ENCODE results near the gene TLX3.

TLX3 gene

GRCh38 chr5:171314728-171315385, 5.8 kb downstream of the TLX3 start:
- no peak for ATAC-seq
- TF ChIP-seq ZFP3 (CRISPR knock-in tag; IDR thresholded peaks at IDR 0.05) (no peak), GLIS3 (CRISPR knock-in tag; IDR thresholded peaks at IDR 0.05) (no peak), CSRNP3 (CRISPR knock-in tag; IDR thresholded peaks at IDR 0.05) (no peak), ZNF70 (CRISPR knock-in tag; IDR thresholded peaks at IDR 0.05) (no peak), TOX (CRISPR knock-in tag; IDR thresholded peaks at IDR 0.05; ENCODE audit: borderline replicate concordance) (no peak), PPARA (CRISPR knock-in tag; IDR thresholded peaks at IDR 0.05; ENCODE audit: borderline replicate concordance) (no peak)

- TF ChIP-seq ARNTL (CRISPR knock-in tag; IDR thresholded peaks at IDR 0.05; ENCODE audit: borderline replicate concordance, low read depth) (no peak), TCF4 (CRISPR knock-in tag; IDR thresholded peaks at IDR 0.05; ENCODE audit: borderline replicate concordance) (no peak), POU6F1 (CRISPR knock-in tag; IDR thresholded peaks at IDR 0.05; ENCODE audit: borderline replicate concordance, low read depth) (no peak), ZNF565 (CRISPR knock-in tag; conservative IDR thresholded peaks at IDR 0.05; ENCODE audit: low read depth) (no peak), PATZ1 (CRISPR knock-in tag; IDR thresholded peaks at IDR 0.05; ENCODE audit: borderline replicate concordance) (no peak), CSRNP3 (CRISPR knock-in tag; IDR thresholded peaks at IDR 0.05) (no peak), ZFP30 (CRISPR knock-in tag; IDR thresholded peaks at IDR 0.05) (no peak), ZC3H10 (CRISPR knock-in tag; IDR thresholded peaks at IDR 0.05) (no peak), SNAI2 (CRISPR knock-in tag; IDR thresholded peaks at IDR 0.05) (no peak), OSR1 (CRISPR knock-in tag; IDR thresholded peaks at IDR 0.05) (no peak), RARB (CRISPR knock-in tag; IDR thresholded peaks at IDR 0.05) (no peak), ZNF70 (CRISPR knock-in tag; IDR thresholded peaks at IDR 0.05) (no peak), ZFP3 (CRISPR knock-in tag; IDR thresholded peaks at IDR 0.05) (no peak), ISL1 (CRISPR knock-in tag; IDR thresholded peaks at IDR 0.05) (no peak)
- no peak for ATAC-seq
Measured at GRCh38 chr5:171315386-171315891, 6.4 kb downstream of the TLX3 start.

GRCh38 chr5:171315925-171316257, 6.8 kb downstream of the TLX3 start:
- no peak for TF ChIP-seq OSR1 (CRISPR knock-in tag; IDR thresholded peaks at IDR 0.05)
- TF ChIP-seq ZNF70 (CRISPR knock-in tag; IDR thresholded peaks at IDR 0.05), result no peak
- TF ChIP-seq POU6F1 (CRISPR knock-in tag; IDR thresholded peaks at IDR 0.05; ENCODE audit: borderline replicate concordance, low read depth), result no peak
- TF ChIP-seq PATZ1 (CRISPR knock-in tag; IDR thresholded peaks at IDR 0.05; ENCODE audit: borderline replicate concordance), result no peak
- TF ChIP-seq TSHZ2 (CRISPR knock-in tag; IDR thresholded peaks at IDR 0.05), result no peak
- no peak for TF ChIP-seq CREB5 (CRISPR knock-in tag; IDR thresholded peaks at IDR 0.05; ENCODE audit: low read depth)
- TF ChIP-seq ZNF8 (CRISPR knock-in tag; IDR thresholded peaks at IDR 0.05), result no peak
- no peak for TF ChIP-seq CSDC2 (CRISPR knock-in tag; IDR thresholded peaks at IDR 0.05)
- no peak for TF ChIP-seq ZC3H10 (CRISPR knock-in tag; IDR thresholded peaks at IDR 0.05)
- ATAC-seq, result no peak
